RPMI8226 (cell line): ENCODE results near the gene BCL7A.

ENCODE experiments used
- DNase-seq: peaks from one replicate; pipeline ENCODE4 v3.0.0-alpha.2; 2015

Gene BCL7A

DNA sequence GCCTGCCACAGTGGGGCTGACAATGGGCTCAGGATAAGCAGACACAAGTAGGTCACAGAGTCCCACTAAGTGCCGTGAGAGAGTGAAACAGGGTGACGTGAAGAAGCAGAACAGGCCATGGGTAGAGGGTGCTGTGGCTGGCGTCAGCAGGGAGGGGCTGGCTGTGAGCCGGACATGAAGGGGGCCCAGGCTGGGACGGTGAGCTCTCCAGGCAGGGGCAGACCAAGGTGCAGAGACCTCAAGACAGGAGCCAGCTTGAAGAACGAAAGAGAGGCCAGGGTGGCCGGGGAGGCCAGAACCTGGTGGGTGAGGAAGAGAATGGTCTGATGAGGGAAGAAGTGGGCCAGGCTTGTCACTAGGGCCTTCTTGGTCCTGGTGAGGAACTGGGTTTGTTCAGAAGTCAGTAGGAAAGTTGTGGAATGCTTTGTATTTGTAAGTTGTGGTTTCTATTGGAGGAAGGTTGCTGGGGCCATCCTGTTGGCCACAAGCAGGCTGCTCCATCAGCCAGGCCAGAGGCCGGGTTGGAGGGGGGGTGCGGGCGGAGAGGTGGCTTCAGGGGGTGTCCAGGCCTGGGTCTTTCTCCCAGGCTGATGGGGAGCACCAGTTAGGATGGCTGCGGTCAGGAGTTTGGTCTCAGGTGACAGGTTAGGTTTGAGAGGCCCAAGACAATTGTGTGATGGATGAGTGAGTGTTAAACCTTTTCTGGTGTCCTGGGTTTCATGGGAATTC lies 35.5 kb downstream of the BCL7A start:
- DNase-seq = no peak

- no peak for DNase-seq
Observed at GRCh38 chr12:122057769-122058168, 36.1 kb downstream of the BCL7A start.

DNA sequence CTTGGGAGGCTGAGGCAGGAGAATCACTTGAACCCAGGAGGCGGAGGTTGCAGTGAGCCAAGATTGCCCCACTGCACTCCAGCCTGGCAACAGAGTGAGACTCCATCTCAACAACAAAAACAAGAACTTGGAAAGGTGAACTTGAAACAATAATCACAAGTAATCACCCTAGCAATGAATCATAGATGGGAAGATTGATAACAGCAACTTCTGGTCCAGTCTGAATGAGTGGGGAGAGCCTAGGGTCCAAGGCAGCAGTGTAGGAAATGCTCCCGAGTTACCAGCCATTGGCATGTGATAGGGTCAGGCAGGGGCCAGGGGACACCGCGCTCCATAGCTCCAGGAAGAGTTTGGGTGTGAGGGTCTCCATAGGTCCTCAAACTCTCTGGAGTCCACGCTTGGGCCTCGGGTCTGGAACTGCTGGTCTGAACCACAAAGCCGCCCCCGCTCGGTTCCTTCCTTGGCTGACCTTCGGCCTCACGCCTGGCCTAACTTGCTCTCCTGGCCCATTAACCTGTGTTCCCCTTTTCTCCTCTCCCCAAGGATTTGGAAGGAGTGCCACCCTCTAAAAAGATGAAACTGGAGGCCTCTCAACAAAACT lies 37.0 kb downstream of the BCL7A start:
- DNase-seq = no peak

- DNase-seq = no peak
Observed at GRCh38 chr12:122059203-122059960, 37.7 kb downstream of the BCL7A start.

GRCh38 chr12:122060081-122060501 lies 38.4 kb downstream of the BCL7A start:
- no peak for DNase-seq

DNA sequence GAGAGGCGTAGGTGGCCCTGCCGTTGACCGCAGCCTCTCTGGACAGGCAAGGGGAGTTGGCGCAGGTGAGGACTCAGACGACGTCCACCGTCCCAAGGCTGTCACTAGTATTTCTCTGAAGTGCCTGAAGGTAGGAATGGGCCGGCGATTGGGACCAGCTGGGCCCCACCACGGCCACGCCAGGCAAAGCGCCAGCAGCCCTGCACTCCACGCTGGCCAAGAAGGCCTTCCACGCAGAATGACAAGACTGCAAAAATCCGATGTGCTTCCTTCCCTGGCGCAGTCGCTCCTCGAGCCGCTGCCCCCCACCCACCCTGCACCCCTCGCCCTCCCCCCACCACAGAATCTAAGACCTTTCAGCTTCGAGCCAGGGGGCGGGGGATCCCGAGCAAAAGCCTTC lies 39.6 kb downstream of the BCL7A start:
- DNase-seq = no peak

- no peak for DNase-seq
Observed at GRCh38 chr12:122062832-122063693, 41.4 kb downstream of the BCL7A start.

DNA sequence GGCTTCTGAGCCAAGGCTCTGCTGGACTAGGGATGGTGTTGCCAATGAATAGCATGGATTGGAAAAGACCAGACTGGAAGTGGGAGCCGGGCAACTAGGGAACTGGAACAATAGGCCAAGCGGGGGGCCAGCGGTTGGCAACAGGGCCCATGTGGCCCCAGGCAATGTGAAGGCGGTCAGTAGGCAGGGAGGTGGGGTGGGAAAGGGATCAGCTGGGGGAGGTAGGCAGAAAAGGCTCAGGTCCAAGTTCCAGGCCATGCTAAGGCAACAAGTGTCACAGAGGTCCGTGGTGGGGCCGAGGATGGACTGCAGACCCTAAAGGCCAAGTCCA lies 42.0 kb downstream of the BCL7A start:
- no peak for DNase-seq

DNA sequence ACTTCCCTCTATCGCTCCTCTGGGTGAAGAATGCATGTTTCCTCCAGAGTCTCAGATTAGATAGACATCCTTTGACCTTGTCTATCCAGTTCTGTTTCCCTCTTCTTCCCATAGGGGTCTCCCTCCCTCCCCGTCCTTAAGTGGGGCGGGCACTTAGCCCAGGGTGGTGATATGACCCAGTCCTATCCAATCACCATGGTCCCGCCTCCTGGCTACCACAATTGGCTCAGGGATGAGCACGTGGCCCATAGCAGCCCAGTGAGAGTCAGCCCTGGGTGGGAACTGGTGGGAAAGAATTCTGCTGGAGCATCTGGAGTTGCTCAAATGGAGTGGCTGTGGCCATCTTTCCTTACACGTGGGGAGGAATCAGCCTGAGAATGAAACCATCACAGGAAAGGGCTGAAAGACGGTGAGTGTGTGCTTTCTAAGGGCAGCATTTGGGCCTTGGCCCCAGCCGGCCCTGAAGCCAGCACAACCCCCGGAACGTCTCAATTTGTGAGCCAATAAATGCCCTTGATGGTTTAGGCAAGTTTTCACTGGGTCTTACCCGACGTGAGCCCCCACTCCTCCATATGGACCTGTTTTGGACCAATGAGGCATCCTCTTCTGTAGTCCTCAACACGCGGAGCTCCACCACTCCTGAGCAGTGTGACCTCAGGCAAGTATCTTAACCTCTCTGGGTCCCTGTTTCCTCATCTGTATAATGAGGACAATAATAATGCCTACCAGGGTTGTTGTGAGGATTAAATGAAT lies 42.5 kb downstream of the BCL7A start:
- peak; percentile 75 for DNase-seq

GRCh38 chr12:122064780-122065588 lies 43.3 kb downstream of the BCL7A start:
- no peak for DNase-seq

- no peak for DNase-seq
Observed at GRCh38 chr12:122067548-122067947, 45.9 kb downstream of the BCL7A start.

- peak; percentile 70 for DNase-seq
Observed at GRCh38 chr12:122067966-122068365, 46.3 kb downstream of the BCL7A start.

DNA sequence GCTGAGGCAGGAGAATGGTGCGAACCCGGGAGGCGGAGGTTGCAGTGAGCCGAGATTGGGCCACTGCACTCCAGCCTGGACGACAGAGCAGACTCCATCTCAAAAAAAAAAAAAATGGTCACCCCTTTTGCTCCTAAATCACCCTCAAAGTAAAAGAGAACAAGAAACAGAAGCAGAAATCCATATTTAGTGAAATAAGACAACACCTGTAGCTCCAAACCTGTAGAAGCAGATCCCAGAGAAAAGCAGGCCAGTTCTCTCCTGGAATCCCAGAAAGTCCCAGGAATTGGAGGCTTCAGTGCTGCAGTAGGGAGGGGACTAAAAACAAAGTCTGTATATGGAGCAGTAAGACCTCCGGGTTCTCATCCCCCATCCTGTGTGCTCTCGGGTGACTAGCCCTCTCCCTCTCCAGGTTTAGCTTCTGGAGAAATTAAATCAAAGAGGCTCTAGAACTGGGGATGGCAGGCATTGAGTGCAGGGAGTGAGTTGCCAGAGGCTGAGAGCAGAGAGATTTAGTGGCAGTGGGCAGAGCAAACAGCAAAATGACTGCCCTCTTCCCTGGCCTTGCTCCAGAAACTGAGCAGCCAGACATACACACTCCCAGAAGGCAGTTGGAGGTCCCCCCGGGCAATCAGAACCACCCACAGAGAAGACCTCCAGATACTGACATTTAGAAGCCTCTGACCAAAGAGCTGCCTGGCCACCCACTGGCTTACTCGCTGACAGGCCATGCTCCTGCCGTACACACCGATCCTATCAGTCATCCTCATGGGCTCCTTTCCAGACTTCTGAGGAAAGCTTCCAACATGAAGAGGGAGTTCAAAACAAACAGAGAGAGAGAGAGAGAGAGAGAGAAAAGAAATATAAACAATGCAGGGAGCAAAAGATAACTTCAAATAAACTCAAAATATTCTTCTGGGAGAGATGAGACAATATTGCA lies 50.6 kb downstream of the BCL7A start:
- no peak for DNase-seq

GRCh38 chr12:122073815-122074214 lies 52.1 kb downstream of the BCL7A start:
- no peak for DNase-seq

DNA sequence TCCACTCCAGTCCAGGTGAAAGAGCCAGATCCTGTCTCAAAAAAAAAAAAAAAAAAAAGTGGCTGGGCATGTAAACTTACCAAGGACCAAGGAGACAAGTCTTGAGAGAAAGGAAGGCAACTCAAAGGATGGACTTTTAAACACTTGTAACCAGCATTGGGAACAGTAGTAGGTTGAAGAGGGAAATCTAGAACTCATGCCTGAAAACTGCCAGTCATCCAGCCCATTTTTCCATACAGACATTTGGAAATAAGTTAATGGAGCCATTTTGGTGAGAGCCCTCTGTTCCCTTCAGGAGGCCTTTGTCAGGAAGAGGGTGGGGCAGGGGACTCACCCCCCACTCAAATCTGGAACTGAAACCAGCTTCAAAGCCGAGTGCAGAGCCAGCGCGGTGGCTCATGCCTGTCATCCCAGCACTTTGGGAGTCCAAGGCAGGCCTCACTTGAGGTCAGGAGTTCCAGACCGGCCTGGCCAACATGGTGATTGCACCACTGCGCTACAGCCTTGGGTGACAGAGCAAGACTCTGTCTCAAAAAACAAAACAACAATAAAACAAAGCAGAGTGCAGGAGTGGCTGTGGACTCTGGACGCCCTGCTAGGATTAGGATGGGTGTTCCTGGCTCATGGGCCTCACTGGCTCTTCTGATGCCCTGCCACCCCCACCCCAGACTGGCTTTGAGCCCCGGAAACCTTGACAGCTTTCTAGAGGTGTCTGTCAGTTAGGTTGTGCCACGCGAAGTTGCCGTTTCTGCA lies 55.2 kb downstream of the BCL7A start:
- DNase-seq = peak; percentile 27

DNA sequence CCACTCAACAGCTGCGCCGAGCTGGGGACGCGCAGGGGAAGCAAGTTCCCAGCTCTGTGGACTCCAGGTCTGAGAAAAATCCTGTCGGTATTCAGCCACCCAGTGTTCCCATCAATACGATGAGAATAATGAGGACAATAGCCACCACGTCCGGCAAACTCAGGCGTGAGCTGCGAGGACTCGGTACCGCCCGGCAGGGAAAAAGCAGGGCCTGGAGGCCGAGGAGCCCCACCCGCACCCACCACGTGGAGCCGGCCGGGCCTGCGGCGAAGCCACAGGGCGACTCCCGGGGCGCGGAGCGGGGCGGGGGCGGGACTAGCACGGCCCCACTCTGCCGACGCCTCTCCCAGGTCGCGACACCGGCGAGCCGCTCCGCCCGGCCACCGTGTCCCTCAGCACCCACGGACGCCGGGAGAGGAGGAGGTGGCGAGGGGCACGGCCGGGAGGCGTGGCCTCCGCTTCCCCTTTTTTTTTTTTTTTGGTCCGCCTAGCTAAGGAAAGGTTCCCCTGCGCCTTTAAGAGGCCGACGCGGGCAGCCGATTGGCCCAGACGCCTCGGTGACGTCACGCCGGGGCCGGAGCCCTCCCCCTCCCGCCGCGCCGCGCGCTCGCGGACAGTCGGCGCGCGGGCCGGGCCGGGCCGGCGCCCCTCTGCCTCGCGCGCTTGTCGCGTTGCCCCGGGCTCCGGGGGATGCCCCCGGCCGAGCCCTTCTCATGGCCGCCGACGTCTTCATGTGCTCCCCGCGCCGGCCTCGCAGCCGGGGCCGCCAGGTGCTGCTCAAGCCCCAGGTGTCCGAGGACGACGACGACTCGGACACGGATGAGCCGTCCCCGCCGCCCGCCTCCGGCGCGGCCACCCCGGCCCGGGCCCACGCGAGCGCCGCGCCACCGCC lies 56.7 kb downstream of the BCL7A start, which contains the start of gene MLXIP:
Gene MLXIP (plus strand): TSS at position 616 of the 892 bp plus-strand sequence. CDS start 98 bp downstream, at position 714.
- DNase-seq = peak; percentile 96

GRCh38 chr12:122079033-122079531 lies 57.4 kb downstream of the BCL7A start:
- DNase-seq = peak; percentile 47

DNA sequence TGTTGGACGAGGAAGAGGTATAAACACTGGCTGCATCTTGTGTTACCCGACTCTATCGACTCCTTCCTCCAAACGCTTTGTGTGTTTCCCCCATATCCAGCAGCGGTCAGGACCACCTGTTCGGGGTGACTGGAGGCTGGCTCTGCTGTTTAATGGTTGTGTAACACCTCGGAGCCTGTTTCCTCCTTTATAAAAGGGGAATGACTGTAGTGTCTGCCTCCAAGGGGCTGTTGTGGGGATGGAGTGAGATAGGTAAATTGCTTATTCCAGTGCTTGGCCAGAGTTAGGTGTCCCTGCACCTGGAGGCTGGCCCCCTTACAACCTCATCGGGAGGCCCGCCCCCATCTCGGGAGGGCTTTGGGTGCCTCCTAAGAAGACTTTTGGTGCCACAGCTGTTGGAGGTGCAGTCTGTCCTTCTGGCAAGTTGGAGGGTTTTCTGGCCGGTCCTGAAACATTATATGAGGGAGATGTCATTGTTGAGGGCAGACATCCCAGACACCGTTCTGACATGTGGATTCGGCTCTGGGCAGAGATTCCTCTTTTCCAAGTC lies 57.9 kb downstream of the BCL7A start:
- DNase-seq = peak; percentile 52
